Measurements from ENCODE around the gene HMCN2.

The HMCN2 gene

DNA sequence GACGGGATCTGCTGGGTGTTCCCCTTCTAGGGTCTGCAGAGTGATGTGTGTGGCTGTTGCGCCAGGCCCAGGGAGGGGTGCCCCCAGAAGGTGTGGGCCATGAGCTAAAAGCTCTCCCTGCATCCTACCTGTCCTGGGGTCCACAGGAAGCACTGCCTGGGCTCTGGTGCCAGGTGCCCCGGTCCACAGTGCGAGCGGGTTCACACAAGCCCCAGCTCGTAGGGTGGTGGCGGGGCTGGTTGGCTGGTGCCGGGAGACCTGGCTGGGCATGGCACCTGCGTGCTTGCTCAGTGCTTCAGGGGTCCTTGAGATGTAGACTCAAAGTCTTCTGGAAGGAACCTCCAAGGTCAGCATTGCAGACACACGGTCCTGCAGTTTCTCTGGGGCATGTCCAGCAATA, 204.7 kb downstream of the HMCN2 start:
- no peak overlapping the region for H3K4me3 ChIP-seq (ENCODE audit: low read length)
- no peak for DNase-seq (ENCODE audit: low read depth)
- TF ChIP-seq, protein P1, sequence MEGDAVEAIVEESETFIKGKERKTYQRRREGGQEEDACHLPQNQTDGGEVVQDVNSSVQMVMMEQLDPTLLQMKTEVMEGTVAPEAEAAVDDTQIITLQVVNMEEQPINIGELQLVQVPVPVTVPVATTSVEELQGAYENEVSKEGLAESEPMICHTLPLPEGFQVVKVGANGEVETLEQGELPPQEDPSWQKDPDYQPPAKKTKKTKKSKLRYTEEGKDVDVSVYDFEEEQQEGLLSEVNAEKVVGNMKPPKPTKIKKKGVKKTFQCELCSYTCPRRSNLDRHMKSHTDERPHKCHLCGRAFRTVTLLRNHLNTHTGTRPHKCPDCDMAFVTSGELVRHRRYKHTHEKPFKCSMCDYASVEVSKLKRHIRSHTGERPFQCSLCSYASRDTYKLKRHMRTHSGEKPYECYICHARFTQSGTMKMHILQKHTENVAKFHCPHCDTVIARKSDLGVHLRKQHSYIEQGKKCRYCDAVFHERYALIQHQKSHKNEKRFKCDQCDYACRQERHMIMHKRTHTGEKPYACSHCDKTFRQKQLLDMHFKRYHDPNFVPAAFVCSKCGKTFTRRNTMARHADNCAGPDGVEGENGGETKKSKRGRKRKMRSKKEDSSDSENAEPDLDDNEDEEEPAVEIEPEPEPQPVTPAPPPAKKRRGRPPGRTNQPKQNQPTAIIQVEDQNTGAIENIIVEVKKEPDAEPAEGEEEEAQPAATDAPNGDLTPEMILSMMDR (IDR thresholded peaks at IDR 0.05; ENCODE audit: insufficient read depth, low read depth, low read length, missing control alignments) = no peak

DNA sequence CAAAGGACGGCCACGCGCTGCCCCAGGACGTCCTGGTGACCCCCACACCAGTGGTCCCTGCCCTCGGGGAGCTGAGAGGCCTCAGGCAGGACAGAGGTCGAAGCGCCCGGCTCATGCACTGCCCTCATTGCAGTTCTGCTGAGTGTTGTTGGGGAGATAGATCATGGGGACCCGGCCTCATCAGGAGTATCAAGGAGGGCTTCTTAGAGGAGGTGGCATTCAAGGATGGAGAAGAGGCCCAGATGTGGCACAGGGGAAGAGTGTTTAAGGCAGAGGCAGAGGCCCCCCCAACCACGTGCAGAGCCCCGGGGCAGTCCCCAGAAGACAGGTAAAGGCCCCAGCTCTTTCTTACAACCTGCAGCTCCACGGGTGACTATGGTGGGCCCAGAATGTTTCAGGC, 205.4 kb downstream of the HMCN2 start:
- TF ChIP-seq, protein P1 (IDR thresholded peaks at IDR 0.05; ENCODE audit: insufficient read depth, low read depth, low read length, missing control alignments) = no peak
- no peak for DNase-seq (ENCODE audit: low read depth)
- H3K4me3 ChIP-seq (ENCODE audit: low read length) = no peak overlapping the region

DNA sequence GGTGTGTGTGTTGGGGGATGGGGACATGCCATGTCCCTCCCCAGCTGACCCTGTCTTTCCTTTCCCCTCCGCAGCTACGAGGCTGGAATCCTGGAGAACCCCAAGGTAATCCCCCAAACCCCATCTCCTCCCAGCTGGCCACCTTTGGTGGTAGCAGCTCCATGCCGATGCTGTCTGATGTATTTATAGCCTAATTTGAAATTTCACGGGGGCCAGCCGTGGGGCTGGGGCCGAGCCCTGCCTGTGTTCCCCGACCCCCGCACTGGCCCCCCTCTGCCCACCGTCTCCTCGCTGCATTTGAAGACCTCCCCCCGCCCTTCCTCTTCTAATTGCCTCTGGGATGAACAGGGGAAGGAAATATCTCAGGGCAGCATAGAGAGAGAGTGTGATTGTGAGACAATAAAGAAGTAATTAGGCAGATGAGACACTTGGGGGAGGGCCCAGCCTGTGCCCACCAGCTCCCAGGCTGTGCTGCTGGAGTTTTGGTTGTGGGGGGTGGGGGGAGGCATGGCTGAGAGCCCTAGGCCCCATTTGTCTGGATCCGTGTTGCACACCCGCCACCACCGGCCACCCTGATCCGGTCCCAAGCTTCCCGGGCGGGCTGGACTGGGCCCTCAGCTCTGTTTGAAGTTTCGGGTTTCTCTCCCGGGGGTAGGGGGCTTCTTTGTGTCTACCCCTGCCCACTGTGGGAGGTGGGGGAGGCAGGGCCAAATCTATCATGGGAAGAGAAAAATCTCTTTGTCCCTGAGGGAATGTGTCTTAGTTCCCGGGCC, 206.0 kb downstream of the HMCN2 start:
- TF ChIP-seq, protein P1 (IDR thresholded peaks at IDR 0.05; ENCODE audit: insufficient read depth, low read depth, low read length, missing control alignments) = no peak
- H3K4me3 ChIP-seq (ENCODE audit: low read length) = no peak overlapping the region
- no peak for DNase-seq (ENCODE audit: low read depth)

DNA sequence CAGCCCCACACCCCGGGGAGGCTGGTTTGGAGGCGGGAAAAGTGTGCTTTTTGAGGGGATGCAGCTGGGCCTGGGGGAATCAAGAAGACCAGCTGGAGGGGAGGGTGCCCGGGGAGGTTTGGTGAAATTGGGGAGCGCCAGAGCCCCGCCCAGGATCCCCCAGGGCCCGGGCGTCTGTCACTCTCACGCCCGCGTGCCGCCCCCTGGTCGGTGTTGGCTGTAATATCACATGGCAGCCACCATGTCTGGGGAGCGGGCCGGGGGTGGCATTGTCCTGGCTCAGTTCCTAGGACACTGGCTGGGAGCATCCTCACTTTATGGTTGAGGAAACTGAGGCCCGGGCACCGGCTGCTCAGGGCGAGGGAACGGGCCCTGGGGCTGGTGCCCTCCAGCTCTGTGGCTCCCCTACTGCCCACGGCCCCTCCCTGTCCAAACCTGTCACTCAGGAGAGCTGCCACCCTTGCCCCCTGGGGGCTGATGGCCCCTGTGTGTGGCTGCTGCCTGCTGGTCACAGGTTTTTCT, 206.7 kb downstream of the HMCN2 start:
- TF ChIP-seq, protein P1 (IDR thresholded peaks at IDR 0.05; ENCODE audit: insufficient read depth, low read depth, low read length, missing control alignments) = no peak

DNA sequence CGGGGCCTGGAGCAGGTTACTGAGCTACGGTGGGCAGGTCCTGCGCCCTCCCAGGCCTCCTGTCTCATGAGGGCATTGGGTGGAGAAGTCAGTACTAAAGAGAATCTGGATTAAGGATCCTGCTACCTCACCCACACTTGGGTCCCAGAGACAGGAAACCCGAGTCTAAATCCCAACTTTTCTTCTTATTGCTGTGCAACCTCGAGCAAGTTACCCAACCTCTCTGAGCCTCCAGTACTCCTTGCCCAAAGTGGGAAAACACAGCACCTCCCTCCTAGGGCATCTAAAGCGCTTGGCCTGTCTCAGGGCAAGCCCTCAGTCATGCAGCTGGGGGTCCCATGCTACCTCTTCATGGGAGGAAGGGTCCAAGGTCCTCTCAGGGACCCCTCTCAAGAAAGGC, 207.4 kb downstream of the HMCN2 start:
- DNase-seq (ENCODE audit: low read depth) = no peak
- TF ChIP-seq, protein P1 (IDR thresholded peaks at IDR 0.05; ENCODE audit: insufficient read depth, low read depth, low read length, missing control alignments) = no peak
- no peak overlapping the region for H3K4me3 ChIP-seq (ENCODE audit: low read length)

More for the DNA sequence above, 206.7 kb downstream of the HMCN2 start:
- no peak overlapping the region for H3K4me3 ChIP-seq (ENCODE audit: low read length)
- DNase-seq (ENCODE audit: low read depth) = no peak

DNA sequence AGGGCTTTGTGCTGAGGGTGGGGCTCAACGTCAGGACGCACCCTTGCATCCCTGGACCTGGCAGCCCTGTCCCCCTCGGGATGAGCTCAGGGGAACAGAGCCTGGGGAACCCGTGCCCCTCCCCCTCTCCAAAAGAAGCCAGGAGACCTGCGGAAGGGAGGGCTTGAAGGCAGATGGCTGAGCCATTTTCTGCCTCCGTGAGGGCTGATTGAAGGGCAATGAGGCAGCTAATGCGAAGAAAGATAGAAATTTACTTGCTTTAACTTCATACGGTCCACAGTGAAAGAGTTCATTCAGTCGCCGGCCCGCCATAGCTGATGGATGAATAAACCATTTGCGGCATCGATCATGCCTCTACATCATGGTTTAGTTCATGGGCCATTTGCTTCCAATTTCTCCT, 208.0 kb downstream of the HMCN2 start:
- no peak for DNase-seq (ENCODE audit: low read depth)
- H3K4me3 ChIP-seq (ENCODE audit: low read length) = no peak overlapping the region
- TF ChIP-seq, protein P1 (IDR thresholded peaks at IDR 0.05; ENCODE audit: insufficient read depth, low read depth, low read length, missing control alignments) = no peak

DNA sequence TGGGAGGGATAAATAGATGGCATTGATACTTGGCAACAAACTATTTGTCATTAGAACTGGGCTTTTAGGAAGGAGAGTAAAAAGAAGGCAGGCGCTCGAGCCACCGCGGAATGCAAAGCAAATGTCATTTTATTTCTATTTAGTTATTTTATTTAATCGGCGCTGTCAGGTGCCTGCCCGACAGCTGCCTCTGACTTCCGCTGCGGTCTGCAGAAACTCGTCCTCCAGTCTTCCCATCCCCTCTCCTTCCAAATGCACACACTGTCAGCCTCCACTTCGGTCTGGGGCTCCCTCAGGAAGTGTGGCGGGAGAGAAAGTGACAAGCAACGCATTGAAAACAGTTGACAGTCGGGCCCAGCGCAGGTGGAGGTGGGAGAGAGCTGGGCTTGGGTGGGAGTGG, 208.5 kb downstream of the HMCN2 start:
- no peak overlapping the region for H3K4me3 ChIP-seq (ENCODE audit: low read length)
- DNase-seq (ENCODE audit: low read depth) = no peak

More for the DNA sequence above, 208.5 kb downstream of the HMCN2 start:
- TF ChIP-seq, protein P1 (IDR thresholded peaks at IDR 0.05; ENCODE audit: insufficient read depth, low read depth, low read length, missing control alignments) = no peak

Data from epithelial cell of esophagus (primary cell).